Embryonic facial prominence (tissue), 1 donor: ENCODE results near the gene KCNAB1.
"Not testable (repeated sequence)": the region's sequence is repeated elsewhere in the genome, so short reads cannot be mapped to it uniquely, and the experiment has no call there.

Experiments used
- DNase-seq: peaks from one replicate; pipeline ENCODE4 v3.0.0-alpha.2; 2016; ENCODE audit errors: extremely low spot score

Gene KCNAB1

DNA sequence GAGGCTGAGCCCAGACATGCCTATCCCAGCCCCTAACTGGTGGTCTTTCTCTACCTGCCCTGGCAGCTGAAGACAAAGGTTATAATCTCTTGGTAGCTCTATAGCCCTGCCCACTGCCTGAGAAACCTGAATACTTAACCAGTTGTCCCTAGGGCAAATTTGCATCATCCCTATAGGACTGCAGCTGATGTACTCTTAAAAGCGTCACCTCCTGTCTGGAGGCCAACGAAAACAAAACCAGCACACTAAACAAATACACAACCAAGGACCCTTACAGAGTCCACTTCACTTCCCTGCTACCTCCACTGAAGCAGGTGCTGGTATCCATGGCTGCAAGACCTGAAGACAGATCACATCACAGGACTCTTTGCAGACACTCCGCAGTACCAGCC lies 98.0 kb downstream of the KCNAB1 start:
- DNase-seq, result no peak

DNA sequence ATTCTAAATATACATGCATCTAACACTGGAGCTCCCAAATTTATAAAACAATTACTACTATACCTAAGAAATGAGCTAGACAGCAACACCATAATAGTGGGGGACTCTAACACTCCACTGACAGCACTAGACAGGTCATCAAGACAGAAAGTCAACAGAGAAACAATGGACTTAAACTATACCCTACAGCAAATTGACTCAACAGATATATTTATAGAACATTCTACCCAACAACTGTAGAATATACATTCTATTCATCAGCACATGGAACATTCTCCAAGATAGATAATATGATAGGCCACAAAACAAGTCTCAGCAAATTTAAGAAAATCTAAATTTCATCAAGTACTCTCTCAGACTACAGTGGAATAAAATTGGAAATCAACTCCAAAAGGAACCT lies 102.0 kb downstream of the KCNAB1 start:
- DNase-seq, result not testable (repeated sequence)

DNA sequence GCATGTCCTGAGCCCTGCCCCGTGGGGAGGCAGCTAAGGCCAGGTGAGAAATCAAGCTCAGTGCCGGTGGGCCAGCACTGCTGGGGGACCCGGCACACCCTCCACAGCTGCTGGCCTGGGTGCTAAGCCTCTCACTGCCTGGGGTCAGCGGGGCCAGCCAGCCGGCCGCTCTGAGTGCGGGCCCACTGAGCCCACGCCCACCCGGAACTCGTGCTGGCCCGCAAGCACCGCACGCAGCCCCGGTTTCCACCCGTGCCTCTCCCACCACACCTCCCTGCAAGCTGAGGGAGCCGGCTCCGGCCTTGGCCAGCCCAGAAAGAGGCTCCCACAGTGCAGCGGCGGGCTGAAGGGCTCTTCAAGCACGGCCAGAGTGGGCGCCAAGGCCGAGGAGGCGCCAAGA lies 103.7 kb downstream of the KCNAB1 start:
- DNase-seq, result not testable (repeated sequence)

DNA sequence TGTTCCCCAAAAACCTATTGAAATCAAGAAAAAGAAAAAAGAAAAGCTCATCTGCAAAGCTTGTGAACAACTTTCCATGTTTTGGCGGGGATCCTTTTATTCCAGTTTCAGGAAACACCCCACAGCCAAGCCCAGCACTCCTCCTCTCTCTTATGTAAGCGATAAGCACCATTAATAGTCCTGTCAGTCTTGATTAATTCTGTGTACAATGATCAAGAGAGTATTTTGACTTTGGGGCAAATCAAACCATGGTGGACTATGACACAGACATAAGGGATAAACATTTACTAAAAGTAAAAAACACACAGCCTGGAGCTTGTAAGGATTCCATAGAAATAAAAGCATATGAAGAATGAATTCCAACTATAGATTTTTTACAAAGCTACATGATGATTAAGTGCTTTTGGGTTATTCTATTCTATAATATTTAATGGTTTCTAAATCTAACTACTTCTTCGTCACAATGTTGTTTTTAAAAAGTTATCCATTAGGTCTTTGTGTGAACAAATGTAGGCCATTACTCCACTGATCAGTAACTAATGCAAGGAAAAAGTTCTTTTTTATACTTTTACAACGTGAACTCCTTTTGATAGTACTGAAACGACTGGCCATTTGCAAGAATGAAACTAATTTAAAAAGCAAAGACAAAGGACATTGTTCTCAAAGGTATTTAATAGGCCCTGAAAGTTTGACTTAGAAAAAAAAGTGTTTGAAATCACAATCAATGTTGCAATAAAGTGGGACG lies 106.5 kb downstream of the KCNAB1 start:
- no peak for DNase-seq

DNA sequence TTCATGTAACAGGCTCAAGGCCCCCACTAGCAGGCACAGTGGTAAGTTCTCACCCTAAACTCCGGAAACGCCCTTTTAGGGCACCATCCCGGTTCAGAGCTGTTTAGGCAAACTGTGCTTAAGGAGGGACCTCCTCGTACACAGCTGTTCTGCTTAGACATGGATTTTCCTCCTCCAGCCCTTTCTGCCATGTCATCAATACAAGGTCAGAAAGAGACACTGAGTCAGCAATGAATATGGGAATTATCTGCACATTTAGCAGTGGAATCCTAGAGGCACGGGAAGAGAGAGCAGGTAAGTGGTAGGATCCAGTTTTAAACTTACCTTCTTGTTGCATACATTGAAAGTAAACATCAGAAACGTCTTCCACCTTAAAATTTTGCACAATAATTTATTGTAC lies 107.3 kb downstream of the KCNAB1 start:
- no peak for DNase-seq

DNA sequence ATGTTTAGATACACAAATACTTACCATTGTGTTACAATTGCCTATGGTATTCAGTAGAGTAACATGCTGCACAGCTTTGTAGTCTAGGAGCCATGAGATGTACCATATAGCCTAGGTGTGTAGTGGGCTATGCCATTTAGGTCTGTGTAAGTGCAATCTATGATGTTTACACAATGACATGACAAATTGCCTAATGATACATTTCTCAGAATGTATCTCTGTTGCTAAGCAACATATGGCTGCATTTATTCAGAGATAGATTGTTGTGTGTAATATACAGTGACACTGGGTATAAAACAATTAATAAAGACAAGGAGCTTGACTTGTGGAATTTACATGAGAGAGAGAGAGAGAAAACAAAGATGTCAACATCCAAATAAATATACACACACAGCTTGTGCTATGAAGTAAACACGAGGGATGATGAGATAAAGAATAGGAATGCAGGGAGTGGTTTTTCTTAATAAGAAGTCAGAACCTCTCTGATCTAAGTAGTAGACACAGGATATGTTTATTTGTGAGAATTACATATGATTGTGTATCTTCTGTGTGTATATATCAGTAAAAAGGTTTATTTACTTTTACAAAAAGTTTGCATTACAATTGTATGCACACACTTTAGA lies 110.0 kb downstream of the KCNAB1 start:
- DNase-seq, result no peak

DNA sequence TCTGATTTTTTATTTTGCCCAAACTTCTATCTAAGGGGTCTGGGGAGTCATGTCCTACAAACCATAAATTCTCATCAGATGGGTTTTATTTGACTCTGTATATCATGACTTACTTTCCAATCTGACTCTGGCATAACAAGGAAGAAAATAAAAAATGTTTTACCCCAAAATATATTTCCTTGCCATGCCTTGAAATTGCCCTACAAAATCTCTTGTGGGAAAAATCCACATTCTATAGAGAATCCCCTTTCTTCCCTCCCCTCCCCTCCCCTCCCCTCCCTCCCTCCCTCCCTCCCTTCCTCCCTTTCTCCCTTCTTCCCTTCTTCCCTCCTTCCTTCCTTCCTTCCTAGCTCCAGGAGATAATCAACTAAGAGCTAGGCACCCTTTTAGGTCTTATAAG lies 110.8 kb downstream of the KCNAB1 start:
- DNase-seq, result not testable (repeated sequence)

DNA sequence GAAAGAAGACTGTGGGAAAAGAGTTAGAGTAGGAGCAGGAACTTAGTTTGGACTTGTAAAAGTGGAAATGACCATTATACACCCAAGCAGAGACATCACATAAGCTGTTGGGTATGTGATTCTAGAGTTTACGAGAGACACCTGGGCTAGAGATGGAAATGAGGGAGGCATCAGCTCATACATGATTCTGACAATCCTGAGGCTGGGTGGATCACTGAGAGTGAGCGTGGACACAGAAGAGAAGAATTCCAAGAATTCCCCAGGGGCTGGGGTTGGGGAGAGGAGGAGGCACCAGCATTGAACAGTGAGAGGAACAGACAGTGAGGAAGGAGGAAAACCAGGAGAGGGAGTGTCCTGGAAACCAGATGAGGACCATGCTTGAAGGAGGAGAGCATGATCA lies 113.5 kb downstream of the KCNAB1 start:
- no peak for DNase-seq

DNA sequence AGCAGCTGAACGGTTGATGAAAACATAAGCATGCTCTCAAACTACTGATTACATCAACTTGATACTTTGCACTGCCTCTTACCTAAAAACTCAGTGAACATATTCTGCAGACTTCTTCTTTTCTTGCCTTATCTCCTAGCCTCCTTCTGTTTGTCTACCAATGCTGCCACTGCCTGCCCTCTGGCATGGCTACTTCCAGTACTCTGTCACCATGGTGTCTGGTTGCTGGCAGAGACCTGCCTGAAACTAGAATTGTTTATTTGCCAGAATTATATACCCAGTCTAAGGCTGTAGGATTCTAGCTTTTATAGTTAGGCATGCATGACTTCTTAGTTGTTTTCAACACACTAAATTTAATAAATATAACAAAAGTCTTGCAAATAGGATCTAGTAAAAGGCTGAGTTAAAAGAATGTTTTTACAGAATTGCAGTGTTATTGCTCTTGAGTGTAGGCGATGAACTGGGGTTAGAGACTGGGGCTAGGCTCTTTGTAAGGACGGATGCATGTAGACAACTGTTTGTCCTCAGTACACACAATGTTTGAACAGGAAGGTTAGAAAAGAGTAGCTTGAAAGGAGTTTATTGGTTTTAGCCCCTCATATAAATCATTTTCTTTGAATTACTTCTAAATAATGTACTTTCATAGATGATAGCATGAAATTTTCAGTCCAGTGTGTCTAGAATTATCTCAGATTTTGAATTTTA lies 116.3 kb downstream of the KCNAB1 start:
- DNase-seq, result no peak

DNA sequence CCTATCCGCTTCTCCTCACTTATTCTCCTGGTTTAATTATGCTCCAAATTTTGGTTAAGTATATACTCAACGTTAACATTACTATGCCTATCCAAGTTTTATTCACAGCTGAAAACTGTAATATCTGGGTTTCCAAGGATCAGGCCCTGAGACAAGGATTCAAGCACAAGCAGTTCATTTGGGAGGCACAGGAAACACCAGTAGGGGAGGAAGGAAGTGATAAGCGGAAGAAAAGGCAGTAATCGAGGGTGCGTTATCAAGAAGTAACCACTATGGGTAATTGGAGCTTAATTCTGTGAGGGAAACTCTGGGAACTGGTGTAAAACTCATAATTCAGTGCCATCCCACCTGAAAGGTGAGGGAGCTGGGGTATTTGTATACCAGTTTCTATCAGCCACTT lies 120.3 kb downstream of the KCNAB1 start:
- no peak for DNase-seq

DNA sequence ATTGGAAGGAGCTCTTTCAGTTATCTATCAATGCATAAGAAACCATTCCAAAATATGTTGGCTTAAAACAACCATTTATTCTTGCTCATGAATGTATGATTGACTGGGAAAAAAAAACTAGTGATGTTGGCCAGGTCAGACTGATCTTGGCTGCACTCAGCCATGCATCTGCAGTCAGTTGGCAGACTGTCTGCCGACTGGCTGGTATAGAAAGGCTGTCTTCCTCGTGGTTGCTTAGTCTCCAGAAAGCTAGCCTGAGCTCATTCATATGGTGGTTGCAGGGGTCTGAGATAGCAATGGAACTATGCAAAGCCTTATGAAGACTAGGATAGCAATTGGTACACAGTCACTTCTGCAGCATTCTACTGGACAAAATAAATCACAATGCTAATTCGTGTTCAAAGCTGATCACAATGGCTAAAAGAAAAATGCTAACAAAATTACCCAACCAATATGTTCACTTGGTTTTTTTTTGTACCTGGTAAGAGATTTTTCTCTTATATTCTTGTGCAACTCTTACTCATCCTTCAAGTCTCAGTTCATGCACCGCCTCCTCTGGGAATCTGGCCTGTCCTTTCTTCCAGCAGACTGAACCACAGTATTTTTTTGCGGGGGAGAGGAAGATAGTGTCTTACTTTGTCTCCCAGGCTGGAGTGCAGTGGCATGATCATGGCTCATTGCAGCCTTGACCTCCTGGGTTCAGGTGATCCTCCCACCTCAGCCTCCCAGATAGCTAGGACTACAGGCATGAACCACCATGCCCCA lies 126.8 kb downstream of the KCNAB1 start:
- no peak for DNase-seq

DNA sequence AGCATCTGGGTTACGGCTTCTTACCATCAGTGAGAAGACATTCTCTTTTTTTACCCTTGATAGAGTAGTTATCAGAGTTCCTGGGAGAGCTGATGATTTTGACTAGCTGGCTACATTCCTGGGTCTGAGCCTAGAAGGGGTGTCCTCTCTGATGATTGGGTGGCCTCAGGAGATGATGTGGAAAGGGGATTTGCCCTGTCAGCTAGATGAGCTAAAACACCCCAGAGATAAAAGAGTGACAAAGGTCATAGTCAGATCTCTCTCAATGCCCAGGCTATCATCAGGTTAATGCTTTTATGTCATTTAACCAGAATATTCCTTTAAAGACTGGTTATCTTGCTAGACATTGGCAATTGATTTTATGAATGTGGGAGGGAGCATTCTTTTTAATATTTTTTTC lies 130.2 kb downstream of the KCNAB1 start:
- no peak for DNase-seq

DNA sequence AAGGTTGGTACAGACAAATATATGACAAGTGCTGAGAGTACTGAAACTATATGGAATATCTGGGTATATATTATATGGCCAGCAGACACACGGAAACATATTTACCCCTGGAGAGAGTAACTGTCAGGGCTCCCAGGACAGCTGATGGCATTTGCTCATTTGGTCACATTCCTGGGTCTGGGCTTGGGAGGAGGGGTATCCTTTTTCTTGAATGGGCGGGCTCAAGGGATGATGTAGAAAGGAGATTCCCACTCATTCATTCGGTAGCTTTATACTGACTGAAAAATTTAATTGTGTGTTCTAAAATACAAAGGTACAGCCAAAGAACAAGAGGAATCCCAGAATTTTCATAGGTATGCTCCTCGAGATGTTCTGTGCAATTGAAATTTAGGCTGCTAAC lies 131.0 kb downstream of the KCNAB1 start:
- DNase-seq, result no peak

DNA sequence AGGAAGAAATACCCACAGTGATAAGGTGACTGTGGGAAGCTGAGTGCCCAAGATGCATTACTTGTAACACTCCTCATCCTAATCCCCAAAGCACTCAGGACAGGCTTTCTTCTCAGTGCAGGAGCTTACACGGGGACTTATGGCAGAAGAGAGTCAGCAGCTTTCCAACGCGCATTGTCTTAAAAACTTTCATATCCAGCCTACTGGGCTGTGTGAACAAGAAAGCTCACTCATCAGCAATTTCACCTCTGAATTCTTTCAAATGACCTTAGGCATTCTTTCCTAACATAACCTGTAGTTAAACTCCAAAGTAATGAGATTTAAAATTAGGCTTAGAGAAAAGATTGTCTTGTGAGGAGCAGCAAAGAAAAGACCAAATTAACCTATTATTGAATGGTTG lies 132.3 kb downstream of the KCNAB1 start:
- DNase-seq, result no peak

DNA sequence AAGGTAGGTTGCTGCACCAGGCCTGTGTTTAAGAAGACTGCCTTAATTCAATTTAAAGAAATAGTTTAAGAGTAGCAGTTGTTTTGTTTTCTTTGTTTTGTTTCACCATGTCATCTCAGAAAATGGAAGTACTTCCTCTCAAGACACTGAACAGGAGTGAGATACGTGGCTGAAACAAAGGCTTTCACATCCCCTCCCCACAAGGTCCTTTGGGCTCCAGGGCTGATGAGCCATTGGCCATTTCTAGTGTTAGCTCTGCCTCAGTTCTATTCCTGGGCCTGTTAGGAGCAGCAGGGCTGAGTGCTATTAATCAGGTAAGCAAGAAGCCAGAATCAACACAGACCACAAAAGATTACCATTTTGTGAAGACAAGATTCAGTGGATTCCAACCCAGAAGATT lies 132.8 kb downstream of the KCNAB1 start:
- DNase-seq, result no peak

DNA sequence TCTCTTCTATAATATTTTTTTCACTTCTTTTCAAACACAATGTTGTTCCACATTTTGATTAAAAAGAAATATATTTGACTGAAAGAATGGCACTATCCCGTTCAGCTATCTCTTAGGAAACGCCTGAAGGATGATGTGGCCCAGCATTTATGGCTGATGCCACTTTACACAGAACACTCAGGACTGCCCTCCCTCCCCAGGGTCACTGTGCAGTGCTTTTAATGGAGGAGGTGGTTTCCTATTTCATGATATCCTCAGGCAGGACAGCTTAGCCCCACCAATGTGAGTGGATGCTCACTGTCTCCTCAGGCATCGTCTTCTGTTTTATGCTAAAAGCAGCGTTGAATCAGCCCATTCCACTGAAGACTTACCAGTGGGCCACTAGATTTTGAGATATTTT lies 135.9 kb downstream of the KCNAB1 start:
- no peak for DNase-seq

DNA sequence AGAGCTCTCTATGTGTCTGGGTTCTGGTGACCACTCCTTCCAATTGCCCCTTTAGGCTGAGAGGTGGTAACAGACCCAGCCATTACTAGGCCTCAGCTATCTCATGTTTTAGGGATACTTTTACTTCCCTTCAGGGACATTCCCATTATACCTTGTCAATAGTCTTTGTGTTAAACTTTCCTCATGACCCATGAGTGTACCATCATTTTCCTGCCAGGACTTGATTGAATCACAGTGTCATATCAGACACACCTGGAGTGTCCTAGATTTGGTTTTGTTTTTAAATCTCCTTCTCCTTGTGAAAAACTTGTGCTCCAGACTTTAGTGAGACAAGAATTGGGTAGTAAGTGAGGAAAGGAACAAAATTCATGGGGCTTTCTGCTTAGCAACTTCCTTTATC lies 136.6 kb downstream of the KCNAB1 start:
- DNase-seq, result no peak

DNA sequence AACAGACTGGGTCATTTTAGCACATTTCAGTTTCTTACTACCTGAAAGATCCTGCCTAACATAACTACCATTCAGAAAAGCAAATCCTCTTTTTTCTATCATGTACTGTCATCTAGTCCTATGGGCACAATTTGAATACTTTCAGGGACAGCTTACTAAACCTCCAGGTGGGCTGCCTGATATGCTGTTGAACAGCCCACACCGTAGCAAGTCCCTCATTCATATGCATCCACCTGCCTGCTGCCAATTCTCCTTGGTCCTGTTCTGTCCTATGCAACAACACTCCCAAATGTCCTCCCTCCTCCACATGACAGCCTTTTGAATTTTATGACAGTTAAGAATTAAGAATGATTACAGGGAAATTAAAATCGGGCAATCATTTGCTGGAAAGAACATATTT lies 137.9 kb downstream of the KCNAB1 start:
- no peak for DNase-seq

DNA sequence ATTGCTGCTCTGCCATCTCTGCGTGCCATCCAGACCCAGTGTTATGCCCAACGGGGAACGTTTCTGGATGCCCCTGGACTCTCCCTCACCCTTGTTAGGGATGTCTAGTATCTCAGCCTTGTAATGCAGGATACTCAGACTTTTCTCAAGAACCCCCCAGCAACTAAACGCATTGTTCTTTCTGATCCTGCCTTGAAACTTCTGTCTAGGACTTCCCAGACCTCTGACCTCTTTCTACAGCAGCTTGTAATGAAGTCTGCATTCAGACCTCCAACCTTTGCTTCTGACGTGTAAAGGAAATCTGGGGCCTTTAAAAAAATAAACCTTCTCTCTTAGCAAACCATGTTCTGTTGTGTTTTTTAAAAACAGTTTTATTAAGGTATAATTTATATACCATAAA lies 139.5 kb downstream of the KCNAB1 start:
- no peak for DNase-seq

DNA sequence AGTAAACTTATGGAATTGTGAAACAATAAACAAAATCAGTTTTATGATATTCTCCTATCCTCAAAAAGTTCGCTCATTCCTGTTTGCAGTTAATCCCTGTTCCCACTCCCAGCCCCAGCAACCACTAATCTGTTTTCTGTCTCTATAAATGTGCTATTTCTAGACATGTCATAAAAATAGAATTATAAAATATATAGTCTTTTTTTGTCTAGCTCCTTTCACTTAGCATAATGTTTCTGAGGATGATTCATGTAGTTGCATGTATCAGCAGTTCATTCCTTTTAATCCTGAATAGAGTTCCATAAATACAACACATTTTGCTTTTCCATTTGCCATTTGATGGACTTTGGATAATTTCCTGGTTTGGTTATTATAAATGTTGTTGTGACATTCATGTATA lies 140.0 kb downstream of the KCNAB1 start:
- DNase-seq, result no peak

DNA sequence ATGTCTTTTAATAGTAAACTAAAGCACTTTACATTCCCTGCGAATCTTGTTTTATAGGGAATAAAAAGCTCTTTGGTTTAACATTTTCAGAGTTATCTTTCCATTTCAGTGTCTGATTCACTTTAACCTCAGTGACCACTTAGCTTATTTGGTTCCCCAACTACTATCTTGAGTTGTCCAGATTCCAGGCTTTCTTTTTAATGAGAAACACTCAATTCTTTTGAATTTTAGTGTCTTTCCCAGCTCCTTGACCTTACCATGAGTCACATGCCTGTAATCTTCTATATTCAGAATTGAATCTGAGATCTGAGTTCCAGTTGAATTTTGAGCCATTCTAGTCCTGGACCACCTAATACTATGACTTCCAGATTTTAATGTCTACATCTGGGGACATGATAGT lies 144.4 kb downstream of the KCNAB1 start:
- DNase-seq, result no peak

DNA sequence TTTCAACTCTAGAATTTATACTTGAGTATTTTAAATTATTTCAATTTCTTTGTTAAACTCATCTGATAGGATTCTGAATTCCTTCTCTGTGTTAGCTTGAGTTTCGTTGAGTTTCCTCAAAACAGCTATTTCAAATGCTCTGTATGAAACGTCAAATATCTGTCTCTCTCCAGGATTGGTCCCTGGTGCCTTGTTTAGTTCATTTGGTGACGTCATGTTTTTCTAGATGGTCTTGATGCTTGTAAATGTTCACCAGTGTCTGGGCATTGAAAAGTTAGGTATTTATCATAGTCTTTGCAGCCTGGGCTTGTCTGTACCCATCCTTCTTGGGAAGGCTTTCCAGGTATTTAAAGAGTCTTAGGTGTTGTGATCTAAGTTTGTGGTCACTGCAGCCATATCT lies 151.1 kb downstream of the KCNAB1 start:
- no peak for DNase-seq
